HepG2 (cell line): ENCODE results near the gene FRRS1.

Source experiments
- E2F1 ChIP-seq: sonication (generic); formaldehyde crosslinking; IDR thresholded peaks from 2 replicates; pipeline ENCODE4 v1.5.0; 2020; ENCODE audit warnings: missing genetic modification reagents
- REXO4 ChIP-seq: sonication (generic); formaldehyde crosslinking; IDR thresholded peaks from 2 replicates; pipeline ENCODE4 v1.8.0; 2022; ENCODE audit warnings: missing genetic modification reagents, mild to moderate bottlenecking, borderline replicate concordance
- TARDBP ChIP-seq: sonication (generic); formaldehyde crosslinking; IDR thresholded peaks from 2 replicates; pipeline ENCODE4 v1.8.0; 2022; ENCODE audit warnings: mild to moderate bottlenecking, missing genetic modification reagents

- no peak for TF ChIP-seq REXO4 (CRISPR knock-in tag)
- TF ChIP-seq E2F1 (CRISPR knock-in tag): no peak
- no peak for TF ChIP-seq TARDBP (CRISPR knock-in tag)
Measured at GRCh38 chr1:99745061-99745460, 21.4 kb downstream of the FRRS1 start.
